ENCODE results near the gene MSL2.
"Not testable (repeated sequence)": the region's sequence is repeated elsewhere in the genome, so short reads cannot be mapped to it uniquely, and the experiment has no call there.

The MSL2 gene

GRCh38 chr3:136141891-136142290 is 54.2 kb downstream of the MSL2 start:
- no peak for DNase-seq (ENCODE audit: low read depth)

DNA sequence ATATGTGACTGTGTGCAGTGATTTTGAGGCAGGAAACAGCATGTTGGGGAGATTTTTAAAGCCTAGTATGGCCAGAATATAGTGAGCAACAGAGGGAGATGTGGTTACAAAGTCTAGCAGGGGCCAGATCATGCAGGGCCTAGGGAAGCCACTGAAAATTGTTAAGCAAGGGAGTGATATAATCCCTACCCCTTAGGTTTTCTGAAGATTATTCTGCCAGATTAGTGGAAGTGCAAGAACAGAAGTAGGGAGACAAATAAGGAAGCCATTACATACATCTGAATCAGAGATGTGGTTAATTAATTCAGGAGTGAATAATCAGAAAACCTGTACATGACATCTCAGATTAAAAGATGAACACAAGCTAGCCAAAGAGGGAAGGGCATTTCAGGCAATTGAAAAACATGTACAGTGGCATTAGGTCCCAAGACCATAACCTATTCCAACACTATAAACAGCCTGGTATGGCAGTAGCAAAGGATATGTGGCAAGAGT is 54.8 kb downstream of the MSL2 start:
- no peak for DNase-seq (ENCODE audit: low read depth)

DNA sequence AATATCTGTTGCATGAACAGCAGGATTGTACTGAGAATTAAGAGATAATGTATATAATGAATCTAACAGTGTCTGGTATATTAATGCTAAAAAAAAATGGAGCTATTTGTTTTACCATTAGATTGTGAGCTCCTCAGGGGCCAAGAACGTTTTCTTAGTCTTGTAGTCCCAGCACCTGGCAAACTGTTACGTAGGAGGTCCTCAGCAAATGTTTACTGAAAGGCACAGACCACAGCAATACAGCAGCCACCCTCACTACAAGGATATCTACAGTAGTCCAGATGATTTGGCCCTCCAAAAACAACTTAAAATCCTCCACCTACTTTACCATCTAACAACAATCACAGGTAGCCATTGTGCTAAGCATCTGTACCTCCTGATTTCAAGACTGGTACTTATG is 59.7 kb downstream of the MSL2 start:
- no peak for DNase-seq (ENCODE audit: low read depth)

DNA sequence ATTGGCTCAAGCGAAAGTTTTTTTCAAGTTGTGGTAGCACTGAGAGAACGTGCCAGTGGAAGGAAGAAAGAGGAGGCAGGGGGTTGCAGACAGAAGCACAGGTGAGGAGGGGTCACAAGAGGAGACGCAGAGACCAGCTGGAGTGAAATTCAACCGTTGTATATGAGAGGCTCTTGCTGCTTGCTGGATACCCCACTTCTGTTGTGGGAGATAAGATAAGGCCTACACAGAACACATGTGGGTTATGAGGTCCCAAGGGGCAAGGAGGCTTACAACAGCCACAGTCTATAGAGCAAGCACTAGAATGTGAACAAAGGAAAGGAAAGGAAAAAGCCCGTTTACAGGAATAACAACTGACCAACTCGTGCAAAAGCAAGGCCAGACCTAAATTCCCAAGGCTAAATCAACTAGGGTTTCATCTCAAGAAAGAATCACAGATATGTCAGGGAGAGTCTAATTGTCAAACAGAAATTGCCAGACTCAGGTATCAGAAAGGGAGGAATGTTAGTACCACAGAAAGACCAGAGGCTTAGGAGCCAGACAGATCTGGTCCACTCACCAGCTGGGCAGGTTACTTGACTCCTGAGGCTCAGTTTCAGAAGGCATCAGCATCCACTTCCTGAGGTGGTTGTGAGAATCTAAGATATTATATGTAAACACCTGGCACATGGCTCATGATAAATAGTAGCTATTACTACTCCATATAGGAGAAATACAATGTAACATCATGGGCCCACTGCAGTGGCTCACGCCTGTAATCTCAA is 60.9 kb downstream of the MSL2 start:
- no peak for DNase-seq (ENCODE audit: low read depth)

GRCh38 chr3:136134091-136134490 is 62.0 kb downstream of the MSL2 start:
- DNase-seq (ENCODE audit: low read depth) = no peak

- DNase-seq (ENCODE audit: low read depth) = not testable (repeated sequence)
Measured at GRCh38 chr3:136131647-136132046, 64.5 kb downstream of the MSL2 start.

DNA sequence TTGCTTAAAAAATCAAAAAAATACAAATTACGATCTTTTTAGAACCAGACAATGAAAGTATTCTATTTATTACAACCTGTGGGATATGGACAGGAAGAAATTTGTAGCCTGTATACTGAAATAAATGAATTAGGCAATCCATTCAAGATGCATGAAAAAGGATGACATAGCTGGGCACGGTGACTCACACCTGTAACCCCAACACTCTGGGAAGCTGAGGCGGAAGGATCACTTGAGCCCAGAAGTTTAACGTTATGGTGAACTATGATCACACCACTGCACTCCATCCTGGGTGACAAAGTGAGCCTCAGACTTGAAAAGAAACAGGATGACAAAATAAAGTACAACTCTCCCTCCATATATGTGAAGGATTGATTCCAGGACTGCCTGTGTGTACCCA is 74.1 kb downstream of the MSL2 start:
- no peak for DNase-seq (ENCODE audit: low read depth)

DNA sequence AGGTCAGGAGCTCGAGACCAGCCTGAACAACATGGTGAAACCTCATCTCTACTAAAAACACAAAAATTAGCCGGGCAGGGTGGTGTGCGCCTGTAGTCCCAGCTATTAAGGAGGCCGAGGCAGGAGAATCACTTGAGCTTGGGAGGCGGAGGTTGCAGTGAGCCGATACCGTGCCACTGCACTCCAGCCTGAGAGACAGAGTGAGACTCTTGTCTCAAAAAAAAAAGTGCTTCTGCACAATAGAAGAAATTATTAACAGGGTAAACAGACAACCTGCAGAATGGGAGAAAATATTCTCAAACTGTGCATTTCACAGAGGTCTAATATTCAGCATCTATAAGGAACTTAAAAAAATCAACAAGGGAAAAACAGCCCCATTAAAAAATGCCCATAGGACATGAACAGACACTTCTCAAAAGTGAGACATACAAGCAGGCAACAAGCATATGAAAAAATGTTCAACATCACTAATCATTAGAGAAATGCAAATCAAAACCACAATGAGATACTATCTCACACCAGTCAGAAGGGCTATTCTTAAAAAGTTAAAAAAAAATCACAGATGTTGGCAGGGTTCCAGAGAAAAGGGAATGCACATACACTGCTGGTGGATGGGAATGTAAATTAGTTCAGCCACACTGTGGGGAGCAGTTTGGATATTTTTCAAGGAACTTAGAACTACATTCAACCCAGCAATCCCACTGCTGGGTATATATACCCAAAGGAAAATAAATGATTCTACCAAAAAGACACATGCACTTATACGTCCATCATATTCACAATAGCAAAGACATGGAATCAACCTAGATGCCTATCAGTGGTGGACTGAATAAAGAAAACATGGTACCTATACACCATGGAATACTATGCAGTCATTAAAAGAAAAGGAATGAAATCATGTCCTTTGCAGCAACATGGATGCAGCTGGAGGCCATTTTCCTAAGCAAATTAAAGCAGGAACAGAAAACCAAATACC is 75.5 kb downstream of the MSL2 start:
- DNase-seq (ENCODE audit: low read depth) = no peak

- DNase-seq (ENCODE audit: low read depth) = not testable (repeated sequence)
Measured at GRCh38 chr3:136119783-136120182, 76.4 kb downstream of the MSL2 start.

DNA sequence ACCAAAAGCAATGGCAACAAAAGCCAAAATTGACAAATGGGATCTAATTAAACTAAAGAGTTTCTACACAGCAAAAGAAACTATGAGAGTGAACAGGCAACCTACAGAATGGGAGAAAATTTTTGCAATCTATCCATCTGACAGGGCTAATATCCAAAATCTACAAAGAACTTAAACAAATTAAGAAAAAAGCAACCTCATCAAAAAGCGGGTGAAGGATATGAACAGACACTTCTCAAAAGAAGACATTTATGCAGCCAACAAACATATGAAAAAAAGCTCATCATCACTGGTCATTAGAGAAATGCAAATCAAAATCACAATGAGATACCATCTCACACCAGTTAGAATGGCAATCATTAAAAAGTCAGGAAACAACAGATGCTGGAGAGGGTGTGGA is 76.8 kb downstream of the MSL2 start:
- DNase-seq (ENCODE audit: low read depth) = not testable (repeated sequence)

- DNase-seq (ENCODE audit: low read depth) = no peak
Measured at GRCh38 chr3:136114421-136114820, 81.7 kb downstream of the MSL2 start.

DNA sequence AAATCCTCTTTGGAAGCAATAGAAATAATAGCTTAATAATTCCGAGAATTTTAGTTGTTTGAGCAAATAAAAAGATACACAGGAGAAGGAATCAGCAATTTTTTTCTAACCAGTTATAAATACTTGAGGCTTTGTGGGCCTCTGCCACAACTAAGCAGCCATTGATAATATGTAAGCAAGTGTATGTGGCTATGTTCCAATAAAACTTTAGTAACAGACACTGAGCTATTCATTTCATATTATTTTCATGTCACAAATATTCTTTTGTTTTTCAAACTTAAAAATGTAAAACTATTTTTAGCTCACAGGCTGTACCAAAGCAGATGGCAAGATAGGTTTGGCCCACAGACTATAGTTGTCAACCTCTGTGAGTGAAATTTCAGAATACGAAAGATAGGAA is 85.7 kb downstream of the MSL2 start:
- DNase-seq (ENCODE audit: low read depth) = no peak

- no peak for DNase-seq (ENCODE audit: low read depth)
Measured at GRCh38 chr3:136109499-136109898, 86.6 kb downstream of the MSL2 start.

DNA sequence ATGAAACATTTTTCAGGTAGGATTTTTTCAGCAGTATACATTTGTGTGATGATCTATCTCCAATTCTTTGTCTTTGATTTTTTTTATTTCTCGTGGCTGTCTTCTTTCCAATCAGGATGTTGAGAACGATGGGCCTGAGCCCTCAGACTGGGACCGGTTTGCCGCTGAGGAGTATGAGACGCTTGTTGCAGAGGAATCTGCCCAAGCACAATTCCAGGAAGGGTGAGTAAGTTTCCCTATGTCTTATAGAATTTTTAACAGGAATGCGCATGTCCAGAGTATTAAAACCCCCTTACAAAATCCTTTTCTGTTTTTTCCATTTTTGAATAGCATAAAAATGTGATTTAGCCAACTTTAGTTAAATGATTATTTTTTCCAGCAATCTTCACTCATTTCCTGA is 90.0 kb downstream of the MSL2 start:
- no peak for DNase-seq (ENCODE audit: low read depth)

DNA sequence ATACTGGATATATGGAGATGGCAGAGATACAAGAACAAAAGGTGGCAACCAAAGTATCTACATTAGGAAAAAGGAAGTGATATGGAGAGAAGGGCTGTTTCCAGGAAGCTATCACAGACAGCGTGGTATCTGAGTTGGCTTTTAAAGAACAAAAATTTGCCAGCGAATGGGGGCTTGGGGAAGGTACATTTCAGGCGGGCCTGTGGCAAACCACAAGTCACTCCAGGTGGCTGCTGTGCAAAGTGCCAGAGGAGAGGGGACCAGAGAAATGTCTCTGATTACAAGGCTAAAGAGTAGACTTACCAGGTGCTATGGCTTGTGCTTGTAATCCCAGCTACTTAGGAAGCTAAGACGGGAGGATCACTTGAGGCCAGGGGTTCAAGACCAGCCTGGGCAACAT is 91.1 kb downstream of the MSL2 start:
- no peak for DNase-seq (ENCODE audit: low read depth)

Data from activated gamma-delta T cell treated with anti-CD3 and anti-CD28 coated beads, Interleukin-2, amount 50 U/mL, for 16 hours (primary cell).